ENCODE results near the gene VPS13C.

GRCh38 chr15:62094388-62094787, 34.1 kb upstream of the VPS13C start:
- TF ChIP-seq MAFK (IDR thresholded peaks at IDR 0.05; ENCODE audit: partially characterized antibody) (no peak), JUNB (IDR thresholded peaks at IDR 0.05) (no peak), FOXS1 (CRISPR knock-in tag; IDR thresholded peaks at IDR 0.05) (no peak), SMC3 (IDR thresholded peaks at IDR 0.05) (no peak), ESRRA (IDR thresholded peaks at IDR 0.05; ENCODE audit: borderline replicate concordance, low read length) (no peak), POLR2A (IDR thresholded peaks at IDR 0.05; ENCODE audit: low read length) (no peak), CHD2 (IDR thresholded peaks at IDR 0.05; ENCODE audit: low read length, partially characterized antibody) (no peak), PBX3 (IDR thresholded peaks at IDR 0.05) (no peak), CBX8 (IDR thresholded peaks at IDR 0.05) (no peak), MYC (IDR thresholded peaks at IDR 0.05; ENCODE audit: borderline replicate concordance, low read length) (no peak)
- TF ChIP-seq, protein P1, sequence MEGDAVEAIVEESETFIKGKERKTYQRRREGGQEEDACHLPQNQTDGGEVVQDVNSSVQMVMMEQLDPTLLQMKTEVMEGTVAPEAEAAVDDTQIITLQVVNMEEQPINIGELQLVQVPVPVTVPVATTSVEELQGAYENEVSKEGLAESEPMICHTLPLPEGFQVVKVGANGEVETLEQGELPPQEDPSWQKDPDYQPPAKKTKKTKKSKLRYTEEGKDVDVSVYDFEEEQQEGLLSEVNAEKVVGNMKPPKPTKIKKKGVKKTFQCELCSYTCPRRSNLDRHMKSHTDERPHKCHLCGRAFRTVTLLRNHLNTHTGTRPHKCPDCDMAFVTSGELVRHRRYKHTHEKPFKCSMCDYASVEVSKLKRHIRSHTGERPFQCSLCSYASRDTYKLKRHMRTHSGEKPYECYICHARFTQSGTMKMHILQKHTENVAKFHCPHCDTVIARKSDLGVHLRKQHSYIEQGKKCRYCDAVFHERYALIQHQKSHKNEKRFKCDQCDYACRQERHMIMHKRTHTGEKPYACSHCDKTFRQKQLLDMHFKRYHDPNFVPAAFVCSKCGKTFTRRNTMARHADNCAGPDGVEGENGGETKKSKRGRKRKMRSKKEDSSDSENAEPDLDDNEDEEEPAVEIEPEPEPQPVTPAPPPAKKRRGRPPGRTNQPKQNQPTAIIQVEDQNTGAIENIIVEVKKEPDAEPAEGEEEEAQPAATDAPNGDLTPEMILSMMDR (IDR thresholded peaks at IDR 0.05) = no peak
- TF ChIP-seq, protein P2, sequence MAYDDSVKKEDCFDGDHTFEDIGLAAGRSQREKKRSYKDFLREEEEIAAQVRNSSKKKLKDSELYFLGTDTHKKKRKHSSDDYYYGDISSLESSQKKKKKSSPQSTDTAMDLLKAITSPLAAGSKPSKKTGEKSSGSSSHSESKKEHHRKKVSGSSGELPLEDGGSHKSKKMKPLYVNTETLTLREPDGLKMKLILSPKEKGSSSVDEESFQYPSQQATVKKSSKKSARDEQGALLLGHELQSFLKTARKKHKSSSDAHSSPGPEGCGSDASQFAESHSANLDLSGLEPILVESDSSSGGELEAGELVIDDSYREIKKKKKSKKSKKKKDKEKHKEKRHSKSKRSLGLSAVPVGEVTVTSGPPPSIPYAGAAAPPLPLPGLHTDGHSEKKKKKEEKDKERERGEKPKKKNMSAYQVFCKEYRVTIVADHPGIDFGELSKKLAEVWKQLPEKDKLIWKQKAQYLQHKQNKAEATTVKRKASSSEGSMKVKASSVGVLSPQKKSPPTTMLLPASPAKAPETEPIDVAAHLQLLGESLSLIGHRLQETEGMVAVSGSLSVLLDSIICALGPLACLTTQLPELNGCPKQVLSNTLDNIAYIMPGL (CRISPR knock-in tag; IDR thresholded peaks at IDR 0.05; ENCODE audit: borderline replicate concordance) = no peak

All from A549 (cell line).